IPS DF 4.7 (cell line): ENCODE measurements around the gene ASB2.

Experiments used
- DNase-seq: peaks from one replicate; pipeline ENCODE4 v3.0.0-alpha.2; 2013; ENCODE audit warnings: low spot score; ENCODE audit errors: extremely low read depth

The ASB2 gene

GRCh38 chr14:93980456-93981201 lies 4.3 kb upstream of the ASB2 start:
- no peak for DNase-seq

- DNase-seq: no peak
Measured at GRCh38 chr14:93978735-93979134, 2.4 kb upstream of the ASB2 start.

DNA sequence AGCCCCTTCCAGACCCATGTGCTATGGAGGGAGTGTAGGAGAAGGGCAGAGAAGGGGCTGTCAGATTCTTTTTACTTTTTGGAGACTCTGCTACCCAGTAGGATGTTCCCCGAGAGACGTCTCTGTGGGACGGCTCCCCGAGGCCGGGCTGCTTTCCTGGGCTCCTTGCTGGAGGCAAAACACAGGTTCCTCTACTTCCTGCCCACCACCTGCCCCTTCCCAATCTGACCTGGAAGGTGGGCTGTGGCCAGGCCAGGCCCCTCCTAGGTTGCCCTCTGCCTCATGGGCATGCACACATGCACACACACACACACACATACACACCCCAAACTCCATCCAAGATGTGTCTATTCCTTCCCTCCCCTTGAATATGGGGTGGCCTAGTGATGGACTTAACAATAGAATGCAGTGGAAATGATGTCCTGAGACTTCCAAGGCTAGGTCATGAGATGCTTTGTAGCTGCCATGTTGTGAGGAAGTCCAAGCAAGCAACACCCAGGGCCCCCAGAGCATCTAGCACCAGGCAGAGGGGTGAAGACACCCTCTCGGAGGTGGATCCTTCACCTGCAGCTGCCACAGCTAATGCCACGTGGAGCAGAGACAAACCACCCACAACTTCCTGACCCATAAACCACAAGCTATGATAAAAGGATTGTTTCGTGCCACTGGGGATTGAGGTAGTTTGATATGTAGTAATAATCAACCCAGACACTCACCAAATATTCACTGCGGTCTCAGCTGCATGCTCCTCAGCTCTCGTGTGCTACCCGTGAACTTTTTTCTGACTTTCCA lies 1.6 kb upstream of the ASB2 start:
- DNase-seq: no peak

DNA sequence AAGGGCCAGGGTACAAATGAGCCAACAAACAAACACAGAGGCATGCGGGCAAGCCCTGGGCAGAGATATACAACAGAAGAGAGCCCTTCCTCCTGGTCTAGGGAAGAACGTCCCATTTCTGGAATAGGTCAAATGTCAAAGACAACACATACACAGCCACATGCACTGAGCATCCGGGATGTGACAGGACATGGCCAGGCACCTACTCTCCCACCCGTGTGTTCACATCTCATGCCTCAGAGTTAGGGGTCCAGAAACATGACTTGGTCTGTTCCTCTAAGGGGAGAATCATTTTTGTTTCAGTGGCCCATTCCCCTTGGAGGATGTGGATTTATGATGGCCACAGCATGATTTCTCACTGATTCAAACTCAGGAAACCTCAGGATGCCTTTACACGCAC lies 801 bp upstream of the ASB2 start:
- DNase-seq: no peak

DNA sequence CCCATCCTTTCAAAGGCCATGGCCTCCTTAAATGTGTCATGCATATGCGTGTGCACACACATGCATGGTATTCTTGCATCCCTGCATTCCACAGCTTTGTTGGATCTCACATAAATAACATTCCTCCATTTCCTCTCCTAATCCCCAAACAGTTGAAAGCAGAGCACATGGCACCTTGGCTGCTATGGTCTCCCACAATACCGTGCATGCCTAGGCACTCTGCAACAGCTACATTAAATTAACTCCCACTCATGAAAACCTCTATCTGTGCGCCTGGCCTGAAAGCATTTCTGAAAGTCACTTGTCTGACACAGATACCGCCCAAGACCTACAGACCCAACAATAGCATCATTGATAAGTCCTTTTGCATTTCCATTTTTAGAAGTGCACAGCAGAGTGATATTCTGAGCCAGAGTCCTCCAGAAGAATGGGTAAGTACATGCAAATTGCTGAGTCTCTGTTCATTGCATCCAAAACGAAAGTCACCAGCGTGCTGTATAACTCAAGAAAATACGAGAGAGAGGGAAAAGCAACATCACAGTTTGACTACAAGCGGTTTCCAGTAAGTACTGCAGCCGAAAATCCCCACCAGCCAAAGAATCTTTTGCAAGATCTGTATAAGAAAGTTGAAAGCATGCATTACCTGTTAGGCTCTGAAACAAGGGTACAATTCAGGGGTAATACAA lies 436 bp downstream of the ASB2 start:
- DNase-seq: no peak

GRCh38 chr14:93974833-93975232 lies 1.5 kb downstream of the ASB2 start:
- no peak for DNase-seq

GRCh38 chr14:93974299-93974698 lies 2.1 kb downstream of the ASB2 start:
- DNase-seq: no peak

GRCh38 chr14:93973607-93974006 lies 2.8 kb downstream of the ASB2 start:
- no peak for DNase-seq

DNA sequence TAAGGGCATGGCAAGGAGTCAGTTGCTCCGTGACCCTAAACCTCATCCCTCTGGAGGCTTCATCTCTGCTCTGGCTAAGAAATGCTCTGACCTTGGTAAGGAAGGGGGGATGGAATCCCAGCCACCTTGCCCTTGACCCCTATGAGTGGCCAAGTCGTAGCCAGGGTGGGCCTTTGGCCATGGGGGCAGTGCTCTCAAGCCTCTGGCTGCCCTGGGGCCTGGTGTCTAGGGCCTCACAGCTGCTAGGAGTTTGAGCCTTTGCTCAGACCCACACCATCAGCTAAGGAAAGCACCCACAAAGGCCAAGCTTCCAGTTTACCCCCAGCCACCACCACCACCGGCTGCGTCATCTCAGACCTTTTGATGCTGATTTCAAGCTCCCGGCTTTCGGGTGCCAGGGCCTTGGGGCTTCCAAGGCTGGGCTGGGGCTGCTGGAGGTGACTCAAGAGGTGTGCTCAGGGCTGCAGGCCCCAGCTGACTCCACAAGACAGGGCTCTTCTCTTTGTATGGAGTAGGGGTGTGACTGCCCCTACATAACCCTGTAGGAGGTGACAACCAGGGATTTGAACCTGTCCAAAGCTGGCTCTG lies 3.7 kb downstream of the ASB2 start:
- DNase-seq: no peak

DNA sequence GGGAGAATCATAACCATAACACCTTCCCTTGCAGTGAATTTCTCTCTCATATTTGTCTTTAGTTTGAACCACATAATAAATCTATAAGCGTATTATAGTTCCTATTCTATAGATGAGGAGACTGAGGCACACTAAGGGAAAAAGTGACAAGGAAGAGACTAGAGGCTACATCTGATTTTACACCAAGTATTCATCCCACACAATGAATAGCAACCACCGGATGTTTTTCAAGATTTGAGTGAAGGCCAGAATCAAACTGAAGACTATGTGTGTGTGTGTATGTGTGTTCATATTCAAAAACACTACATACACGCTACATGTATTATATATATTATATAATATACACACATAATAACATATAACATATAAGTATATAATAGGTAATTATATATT lies 4.7 kb downstream of the ASB2 start:
- no peak for DNase-seq

DNA sequence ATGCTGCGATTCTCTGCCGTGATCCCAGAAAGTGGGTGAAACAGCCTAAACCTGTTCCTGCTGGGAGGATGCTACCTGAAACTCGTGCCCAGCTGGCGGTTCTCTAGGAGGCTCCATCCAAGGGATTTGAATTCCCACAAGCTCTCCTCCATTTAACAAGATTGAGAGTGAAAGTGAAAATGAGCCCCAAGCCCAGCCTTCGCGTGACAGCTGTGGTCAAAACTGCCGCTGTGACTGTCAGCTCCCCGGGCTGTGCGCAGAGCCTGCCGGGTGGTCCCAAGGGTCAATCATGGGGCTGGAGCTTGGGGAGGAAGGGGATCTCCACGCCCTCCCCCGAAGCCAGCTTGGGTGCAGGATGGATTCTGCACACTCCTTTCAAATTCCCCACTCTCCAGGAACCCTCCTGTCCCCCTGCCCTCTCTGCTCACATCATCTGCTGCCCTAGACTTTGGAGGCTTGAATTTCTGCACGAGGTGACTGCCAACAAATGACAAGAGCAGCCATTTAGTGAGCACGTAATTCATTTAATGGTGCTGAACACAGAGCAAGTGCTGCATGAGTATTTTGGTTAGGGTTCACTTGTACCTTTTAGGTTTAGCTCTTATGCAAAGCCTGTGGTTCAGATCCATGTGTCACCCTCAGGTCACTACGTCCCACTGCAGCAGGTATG lies 5.3 kb downstream of the ASB2 start:
- no peak for DNase-seq

GRCh38 chr14:93970585-93970964 lies 5.8 kb downstream of the ASB2 start:
- DNase-seq: no peak

DNA sequence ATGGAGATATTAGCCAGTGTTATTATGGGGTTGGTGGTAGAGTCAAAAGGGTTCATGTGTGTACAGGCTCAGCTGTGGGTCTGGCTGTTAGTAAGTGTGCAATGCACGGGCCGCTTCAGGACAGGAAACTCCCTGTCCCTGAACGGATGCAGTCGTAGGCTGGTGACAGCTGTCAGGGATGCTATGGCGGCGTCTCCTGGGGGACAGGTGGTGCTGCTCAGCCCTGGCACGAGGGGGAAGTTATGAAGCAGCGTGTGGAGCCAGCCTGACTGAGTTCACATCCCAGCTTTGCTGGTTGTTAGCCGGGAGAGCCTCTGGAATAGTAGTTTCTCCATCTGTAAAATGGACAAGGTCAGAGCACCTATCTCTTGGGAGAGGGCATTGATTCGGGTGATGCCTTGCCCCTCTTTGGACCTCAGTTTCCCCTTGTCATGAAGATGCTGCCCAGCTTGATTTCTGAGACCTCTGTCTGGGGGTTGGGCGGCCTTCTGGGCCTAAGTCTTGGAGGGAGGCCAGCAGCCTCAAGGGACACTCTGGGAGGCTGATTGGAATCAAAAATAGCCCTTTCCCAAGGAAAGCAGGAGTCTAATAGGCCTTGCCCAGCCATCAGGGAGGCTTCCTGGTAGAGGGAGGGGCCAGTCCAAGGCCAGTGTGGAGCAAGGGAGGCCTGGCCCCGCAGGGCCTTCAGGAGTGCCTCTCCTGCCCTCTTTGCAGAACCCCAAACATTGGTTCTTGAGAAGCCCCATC lies 7.1 kb downstream of the ASB2 start:
- no peak for DNase-seq

- DNase-seq: no peak
Measured at GRCh38 chr14:93967637-93968250, 8.6 kb downstream of the ASB2 start.

DNA sequence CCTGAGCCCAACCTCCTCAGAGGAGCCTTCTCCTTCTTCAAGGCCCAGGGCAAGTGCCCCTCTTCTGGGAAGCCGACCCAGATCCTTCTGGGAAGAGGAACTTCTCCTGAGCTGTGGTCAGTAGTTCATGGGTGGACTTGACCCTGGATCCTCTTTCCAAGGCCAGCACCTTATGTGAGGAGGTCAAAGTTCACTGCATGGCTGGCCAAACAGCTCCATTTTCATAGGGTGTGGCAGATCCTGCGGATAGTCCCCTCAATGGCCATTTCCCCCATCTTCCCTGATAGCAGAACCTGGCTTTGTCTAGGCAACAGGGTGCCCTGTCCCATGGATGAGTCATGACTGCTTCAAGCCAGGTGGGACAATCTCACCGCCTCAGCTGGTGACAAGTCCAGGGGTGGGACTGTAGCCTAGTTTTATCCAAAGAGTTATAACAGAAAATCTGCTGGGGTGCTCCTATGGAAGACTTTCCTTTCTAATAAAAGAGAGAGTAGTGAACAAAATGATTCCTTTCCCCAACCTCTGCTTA lies 10.4 kb downstream of the ASB2 start:
- DNase-seq: no peak

DNA sequence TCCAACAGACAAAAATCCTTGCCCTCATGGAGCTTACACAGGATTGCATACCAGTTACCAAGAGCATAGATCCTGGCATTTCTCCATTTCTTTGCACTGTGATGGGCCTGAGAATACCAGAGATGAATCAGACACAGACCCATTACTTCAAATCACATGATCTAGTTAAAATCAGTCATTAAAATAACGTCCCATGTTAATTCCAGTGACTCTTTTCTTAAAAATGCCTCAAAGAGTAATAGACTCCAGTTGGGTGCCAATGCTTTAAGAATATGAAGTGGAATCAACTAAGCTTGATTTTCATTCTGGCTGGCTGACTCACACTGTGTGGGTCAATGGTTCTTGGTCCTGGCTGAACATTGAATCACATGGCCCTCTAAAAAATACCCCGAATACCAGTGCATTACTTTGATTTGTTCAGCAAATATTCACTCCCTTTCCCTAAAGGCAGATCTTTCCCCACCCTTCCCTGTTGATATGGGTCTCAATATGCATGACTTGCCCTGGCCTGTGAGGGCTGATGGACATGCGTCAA lies 11.0 kb downstream of the ASB2 start:
- DNase-seq: no peak

DNA sequence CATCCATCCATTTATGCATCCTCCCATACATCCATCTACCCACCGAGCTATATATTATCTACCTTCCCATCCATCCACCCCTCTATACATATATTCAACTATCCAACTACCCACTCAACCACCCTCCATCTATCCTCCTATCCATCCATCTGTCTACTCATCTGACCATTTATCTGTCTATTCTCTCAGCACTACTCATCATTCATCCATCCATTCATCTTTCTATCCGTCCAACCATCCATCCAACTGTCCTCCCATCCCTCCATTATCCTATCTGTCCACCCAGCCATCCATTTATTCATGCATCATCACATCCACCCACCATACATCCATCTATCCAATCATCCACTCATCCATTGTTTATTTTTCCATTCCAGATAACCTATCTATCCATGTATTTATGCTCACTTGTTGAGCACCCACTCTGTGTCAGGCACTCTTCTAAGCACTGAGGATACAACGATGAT lies 11.5 kb downstream of the ASB2 start:
- DNase-seq: no peak

DNA sequence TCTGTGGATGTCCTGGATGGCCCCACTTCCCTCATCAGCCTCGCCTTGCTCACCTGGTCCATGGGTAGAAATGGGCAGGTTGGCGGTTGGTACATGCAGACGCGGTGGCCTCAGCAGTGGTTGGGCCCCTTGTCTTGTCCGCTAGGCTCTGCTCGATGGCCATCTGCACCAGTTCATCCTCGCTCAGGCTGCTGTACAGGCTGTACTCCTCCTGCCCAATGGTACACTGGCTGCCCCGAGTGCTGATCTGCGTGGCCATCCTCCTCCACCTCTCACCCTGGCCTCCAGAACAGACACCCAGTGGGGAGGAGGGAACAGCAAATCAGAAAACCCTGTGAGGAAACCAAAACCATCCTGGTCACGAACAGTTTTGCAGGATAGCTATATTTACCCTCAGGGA lies 12.1 kb downstream of the ASB2 start:
- no peak for DNase-seq

DNA sequence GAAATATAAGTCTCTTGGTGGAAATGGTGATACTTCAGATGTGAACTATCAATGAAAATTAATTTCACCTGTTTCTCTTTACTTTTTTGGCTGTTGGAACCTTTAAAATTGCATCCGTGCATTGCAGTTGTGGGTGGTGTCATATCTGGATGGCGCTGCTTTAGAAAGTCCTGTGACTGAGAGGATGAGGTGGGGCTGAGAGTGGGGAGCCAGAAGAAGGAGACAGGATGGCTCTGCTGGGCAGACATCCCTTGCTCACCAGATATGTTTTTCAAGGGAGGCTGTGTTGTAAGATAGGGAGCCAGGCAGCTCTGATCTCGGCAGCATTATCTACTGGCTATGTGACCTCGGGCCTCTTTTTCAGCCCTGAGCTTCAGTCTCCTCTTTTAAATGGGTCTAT lies 12.7 kb downstream of the ASB2 start:
- no peak for DNase-seq
